GM21619 (cell line): ENCODE results near the gene MPV17L2.
"Not testable (repeated sequence)": the region's sequence is repeated elsewhere in the genome, so short reads cannot be mapped to it uniquely, and the experiment has no call there.

ENCODE experiments used
- ATAC-seq: cut with Tn5 transposase; IDR thresholded peaks from one replicate; pipeline ENCODE4 v1.9.1; 2021; ENCODE audit not compliant: unreplicated experiment

MPV17L2 gene

DNA sequence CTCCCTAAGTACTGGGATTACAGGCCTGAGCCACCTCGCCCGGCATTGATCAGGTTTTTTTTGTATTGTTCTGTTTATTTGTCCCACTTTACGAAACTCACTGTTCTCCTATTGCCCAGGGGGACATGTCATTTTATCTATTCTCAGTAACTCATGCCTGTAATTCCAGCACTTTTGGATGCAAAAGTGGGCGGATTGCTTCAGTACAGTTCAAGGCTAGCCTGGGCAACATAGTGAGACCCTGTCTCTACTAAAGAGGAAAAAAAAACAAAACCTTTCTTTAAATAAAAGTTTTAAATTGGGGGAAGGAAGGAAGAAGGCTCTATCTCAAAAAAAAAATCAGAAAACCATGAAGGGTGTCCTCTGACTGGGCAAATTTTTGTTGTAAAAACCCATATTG lies 2.7 kb upstream of the MPV17L2 start:
- ATAC-seq: no peak

DNA sequence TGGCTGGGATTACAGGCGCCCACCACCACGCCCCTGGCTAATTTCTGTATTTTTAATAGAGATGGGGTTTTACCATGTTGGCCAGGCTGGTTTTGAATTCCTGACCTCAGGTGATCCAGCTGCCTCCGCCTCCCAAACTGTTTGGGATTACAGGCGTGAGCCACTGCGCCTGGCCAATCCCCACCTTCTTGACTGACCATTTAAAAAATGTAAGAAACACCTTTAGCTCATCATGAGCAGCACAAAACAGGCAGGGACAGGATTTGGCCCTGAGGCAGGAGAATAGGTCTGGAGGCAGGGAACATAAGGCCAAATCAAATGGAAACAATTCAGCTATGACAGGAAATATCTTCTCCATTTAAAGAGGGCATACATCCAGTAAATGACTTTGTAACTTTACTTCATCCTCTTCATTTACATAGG lies 1.4 kb upstream of the MPV17L2 start:
- ATAC-seq: no peak

GRCh38 chr19:18193388-18194180 lies 566 bp downstream of the MPV17L2 start:
- ATAC-seq: no peak

DNA sequence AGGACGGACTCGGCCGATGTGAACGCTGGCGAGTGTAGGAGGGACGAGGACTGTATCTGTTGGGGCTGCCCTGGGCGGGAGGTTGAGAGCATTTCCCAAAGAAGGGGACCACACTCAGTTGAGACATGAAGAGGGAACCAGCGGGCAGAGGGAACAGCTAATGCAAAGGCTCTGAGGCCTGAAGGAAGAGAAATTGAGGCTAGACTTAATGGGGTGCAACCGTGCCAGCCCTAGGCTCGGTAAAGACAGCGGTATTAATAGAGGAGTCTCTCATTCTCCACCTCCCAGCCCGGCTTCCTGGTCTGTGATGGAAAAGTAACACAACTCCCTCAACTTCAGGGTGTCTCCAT lies 1.1 kb downstream of the MPV17L2 start:
- ATAC-seq: no peak

DNA sequence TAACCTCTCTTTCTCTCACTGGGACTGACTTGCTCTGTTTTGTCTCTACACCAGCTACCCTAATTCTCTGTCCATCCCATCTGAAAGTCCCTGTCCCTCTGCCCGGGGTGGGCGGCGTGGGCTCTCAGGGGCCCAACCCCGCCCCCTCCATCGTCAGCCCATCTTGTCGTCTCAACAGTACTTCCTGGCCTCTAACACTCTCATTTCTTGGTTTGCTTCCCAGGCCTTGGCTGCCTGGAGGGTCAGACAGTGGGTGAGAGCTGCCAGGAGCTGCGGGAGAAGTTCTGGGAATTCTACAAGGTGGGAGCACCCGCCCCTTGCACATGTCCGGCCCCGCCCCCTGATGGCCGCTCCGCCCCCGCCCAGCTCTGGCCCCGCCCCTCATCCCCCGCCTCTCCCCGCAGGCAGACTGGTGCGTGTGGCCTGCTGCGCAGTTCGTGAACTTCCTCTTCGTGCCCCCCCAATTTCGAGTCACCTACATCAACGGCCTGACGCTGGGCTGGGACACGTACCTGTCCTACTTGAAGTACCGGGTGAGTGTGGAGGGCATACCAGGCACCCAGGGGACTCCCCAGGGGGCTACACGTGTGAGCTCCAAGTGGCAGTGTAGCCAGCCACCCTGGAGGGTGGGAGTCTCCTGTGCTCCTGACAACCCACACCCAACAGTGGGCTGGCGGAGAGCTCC lies 1.7 kb downstream of the MPV17L2 start:
- ATAC-seq: no peak

DNA sequence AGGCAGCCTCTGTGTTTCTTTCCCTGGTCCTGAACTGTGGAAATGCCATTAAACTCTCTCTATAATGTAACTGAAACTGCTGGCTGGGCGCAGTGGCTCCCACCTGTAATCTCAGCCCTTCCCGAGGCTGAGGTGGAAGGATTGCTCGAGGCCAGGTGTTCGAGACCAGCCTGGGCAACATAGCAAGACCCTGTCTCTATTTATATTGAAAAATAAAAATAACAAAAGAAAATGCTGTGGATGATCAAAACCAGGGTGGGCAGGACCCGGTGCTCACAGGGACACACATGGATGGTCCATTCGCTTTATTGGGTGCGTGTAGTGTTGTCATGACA lies 3.5 kb downstream of the MPV17L2 start:
- ATAC-seq: no peak

GRCh38 chr19:18197306-18197705 lies 4.3 kb downstream of the MPV17L2 start:
- no peak for ATAC-seq

DNA sequence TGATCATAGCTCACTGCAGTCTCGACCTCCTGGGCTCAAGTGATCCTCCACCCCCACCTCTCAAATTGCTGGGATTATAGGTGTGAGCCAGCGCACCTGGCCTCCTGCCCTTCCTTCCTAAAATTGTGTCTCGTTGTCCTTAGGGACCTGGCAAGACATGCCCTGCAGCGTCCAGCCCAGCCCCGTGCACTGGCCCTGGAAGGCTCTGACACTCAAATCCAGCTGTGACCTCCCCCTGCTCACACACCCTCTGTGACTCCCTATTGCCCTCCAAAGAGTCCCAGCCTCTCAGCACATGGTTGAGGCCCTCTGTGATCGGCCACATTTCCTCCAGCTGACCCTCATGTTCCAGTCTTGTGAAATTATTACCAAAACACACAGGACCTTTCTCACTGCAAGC lies 4.9 kb downstream of the MPV17L2 start:
- no peak for ATAC-seq

DNA sequence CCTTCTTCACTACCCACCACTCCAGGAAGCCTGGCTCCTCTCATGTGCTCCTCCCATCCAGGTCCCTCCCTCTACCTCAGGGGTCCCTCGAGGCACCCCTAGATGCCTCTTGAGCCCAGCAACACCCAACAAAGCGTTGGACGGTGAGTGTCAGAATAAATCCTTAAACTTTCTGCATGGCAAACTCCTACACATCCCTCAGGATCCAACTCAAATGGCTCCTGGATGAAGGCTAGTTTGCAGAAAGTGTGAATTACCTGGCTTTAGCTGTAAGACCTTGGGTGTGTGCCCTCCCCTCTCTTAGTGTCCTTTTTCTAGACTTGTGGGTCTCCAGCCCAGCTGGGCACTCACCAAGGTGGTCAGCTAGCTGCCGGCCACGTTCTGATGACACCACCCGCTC lies 5.4 kb downstream of the MPV17L2 start:
- ATAC-seq: no peak

DNA sequence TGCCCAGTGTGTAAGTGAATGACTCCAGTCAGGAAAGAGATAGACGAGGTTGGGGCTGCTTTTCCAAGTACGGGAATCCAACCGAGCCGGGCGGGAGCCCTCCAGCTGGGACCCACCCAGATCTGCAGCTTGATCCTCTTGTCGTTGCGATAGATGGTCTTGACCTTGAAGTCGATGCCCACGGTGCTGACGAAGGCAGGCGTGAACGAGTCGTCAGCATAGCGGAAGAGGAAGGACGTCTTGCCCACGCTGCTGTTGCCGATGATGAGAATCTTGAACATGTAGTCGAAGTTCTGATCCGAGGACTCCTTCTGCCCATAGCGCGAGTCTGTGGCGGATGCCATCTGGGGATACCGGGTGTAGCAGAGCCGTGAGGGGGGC lies 9.4 kb downstream of the MPV17L2 start:
- ATAC-seq: no peak

GRCh38 chr19:18202778-18203407 lies 9.9 kb downstream of the MPV17L2 start:
- no peak for ATAC-seq

- no peak for ATAC-seq
These were observed 10.4 kb downstream of the MPV17L2 start for GRCh38 chr19:18203408-18203862.

DNA sequence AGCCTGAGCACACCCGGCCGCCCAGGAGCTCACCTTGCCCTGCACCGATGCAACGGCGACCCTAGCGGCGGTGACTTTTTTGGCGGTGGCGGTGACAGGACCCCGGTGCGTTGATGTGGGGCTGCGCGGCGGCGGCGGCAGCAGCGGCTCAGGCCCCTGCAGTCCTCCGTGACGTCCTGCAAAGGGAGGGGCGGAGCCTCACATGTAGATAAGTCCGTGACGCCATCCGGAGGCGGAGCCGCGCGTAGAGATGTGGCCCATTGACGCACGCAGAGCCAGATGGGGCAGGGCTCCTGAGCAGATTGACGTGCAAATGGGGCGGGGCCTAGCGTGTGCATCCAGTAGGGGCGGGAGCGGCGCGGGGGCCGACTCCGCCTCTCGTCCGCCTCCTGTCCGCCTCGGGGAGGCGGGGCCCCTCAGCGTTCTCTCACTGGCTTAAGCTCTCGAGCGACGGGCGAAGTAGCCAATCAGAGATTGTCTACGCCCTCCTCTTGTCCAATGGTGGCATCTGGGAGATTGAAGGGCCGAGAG lies 10.9 kb downstream of the MPV17L2 start, which contains the start of gene RAB3A:
Gene RAB3A (minus strand): TSS at position 180 of the 531 bp plus-strand sequence. CDS start 1,302 bp downstream, outside the sequence.
- peak; percentile 87 for ATAC-seq

DNA sequence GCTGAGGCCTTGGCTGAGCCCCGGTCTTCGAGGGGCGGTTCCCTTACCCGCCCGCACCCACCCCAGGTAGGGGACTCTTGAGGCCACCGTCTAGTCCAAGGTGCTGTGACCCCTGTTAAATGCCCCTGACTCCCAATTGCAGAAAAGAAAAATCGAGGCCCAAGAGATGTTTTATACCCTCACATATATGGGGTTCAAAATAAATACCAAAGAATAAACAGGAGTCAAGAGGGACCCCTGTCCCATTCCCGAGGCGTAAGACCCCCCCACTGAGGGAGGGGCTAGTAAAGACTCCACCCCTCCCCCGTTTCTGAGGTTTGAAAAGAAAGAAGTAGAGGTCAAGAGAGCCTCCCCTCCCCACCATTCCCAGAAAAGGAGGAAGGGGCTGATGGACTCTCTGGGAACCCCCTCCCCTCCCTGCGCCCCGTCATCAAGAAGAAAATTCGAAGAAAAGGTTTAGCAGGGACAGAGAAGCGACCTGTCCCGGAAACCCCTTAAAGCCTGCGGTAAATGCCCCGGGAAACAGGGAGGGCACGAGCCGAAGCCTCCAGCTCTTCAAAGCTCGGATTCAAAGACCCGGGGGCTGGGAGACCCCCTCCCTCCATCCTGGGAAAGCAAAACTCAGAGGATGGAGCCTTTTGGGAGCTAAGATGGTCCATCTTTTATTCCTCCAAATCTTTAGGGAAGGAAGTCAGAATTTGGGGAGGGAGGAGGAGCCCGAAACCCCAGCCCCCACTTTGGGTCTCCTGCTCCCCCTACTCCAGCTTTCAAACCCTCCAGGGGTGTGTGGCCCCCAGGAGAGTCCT lies 11.6 kb downstream of the MPV17L2 start:
- peak; percentile 13 for ATAC-seq

DNA sequence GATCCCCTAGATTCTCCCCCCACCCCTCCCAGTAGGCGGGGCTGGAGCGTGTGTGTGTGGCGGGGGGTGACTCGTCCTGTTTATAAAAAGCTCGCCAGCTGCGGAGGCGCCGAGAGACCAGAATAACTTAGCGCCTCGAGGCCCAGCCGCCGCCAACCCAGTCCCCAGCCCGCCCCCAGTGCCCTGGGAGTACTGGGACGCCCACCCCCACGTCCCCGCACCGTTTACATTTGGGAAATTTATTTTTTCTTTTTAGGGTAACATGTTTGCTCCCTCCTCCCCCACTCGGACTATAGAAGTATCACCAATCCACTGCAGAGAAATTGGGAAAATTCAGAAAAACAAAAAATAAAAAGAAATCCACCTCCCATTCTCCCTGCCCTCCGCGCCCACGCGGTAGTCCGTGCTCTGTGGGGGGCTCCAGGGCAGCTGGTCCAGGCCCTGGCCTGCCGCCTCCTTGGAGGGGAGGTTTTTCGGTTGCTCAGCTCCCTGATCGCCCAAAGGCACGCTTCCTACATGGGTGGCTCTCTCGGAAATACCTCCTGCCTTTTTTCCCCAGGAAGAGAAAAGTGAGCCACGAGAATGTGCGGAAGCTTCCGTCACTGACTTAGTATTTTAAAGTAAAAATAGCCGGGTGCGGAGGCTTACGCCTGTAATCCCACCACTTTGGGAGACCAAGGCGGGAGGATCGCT lies 12.3 kb downstream of the MPV17L2 start:
- ATAC-seq: no peak

DNA sequence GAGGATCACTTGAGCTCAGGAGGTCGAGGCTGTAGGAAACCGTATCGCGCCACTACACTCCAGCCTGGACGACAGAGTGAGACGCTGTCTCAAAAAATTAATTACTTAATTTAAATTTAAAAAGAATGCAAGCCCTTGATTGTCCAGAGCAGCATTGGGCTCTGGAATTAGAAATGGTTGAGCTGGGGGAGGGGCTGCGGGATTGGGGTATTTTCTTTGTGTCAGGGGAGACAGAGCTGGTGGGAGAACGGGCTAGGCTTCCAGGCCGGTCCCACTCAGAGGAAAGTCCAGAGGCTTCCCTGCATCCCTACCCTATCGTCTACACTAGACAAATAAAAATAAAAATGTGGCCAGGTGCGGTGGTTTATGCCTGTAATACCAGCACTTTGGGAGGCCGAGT lies 13.0 kb downstream of the MPV17L2 start:
- ATAC-seq: no peak

GRCh38 chr19:18208098-18208951 lies 15.3 kb downstream of the MPV17L2 start:
- no peak for ATAC-seq

GRCh38 chr19:18209912-18210311 lies 16.9 kb downstream of the MPV17L2 start:
- ATAC-seq: not testable (repeated sequence)

DNA sequence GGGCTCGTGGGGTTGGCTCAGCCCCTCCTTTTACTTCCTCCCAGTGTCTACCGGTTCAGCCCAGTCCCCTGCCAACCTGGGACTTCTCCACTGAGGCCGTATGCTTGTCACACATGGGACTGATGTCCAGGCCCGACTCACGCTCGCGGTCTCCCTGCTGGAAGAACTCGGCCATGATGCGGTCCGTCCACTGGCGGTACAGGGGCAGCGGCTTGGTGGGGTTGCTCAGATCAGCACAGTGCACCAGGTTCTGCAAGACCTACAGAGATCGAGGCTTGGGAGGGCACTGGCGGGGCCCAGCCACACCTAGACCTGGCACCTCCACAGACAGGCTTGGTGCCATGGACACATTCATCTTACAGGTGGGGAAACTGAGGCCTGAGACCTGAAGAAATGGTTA lies 18.7 kb downstream of the MPV17L2 start:
- ATAC-seq: no peak
